ENCODE data around the gene SLC30A2.

SLC30A2 gene

GRCh38 chr1:25994402-25995150, 51.3 kb downstream of the SLC30A2 start:
- no peak for DNase-seq

DNA sequence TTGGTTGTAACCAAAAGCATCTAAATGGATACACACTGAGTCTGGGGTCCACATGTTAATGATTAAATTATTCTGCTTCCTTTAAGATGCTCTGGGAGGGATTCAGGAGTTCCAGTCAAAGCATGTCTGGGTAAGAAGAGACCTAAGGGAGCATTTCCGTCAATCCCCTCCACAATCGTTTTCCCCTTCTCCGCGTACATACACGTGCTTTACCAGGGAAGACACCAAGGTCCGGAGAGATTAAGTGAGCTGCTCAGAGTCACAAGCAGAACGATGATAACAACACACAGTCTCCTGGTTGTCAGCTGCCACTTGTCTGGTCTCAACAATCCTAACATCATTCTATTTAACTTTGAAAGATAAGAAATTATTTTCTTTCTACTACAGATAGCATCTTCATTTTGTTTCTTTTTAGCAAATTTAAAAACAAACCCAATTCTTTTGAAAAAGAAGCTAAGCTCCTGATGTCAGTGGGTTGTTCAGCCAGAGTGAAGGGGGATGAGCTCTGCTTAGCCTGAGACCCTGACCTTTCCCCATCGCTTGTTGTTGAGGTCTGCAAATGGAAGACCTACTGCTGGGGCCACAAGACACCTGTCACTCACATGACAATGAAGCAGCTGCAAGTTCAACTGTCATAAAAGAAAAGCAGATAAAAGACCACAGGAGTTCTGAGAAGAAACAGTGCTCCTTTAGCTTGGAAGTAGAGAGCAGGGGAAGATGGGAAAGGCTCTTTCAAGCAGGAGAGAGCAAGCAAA, 52.5 kb downstream of the SLC30A2 start:
- DNase-seq = no peak

GRCh38 chr1:25992689-25993171, 53.2 kb downstream of the SLC30A2 start:
- DNase-seq = no peak

- no peak for DNase-seq
Measured at GRCh38 chr1:25991937-25992688, 53.8 kb downstream of the SLC30A2 start.

GRCh38 chr1:25990702-25991395, 55.1 kb downstream of the SLC30A2 start:
- no peak for DNase-seq

DNA sequence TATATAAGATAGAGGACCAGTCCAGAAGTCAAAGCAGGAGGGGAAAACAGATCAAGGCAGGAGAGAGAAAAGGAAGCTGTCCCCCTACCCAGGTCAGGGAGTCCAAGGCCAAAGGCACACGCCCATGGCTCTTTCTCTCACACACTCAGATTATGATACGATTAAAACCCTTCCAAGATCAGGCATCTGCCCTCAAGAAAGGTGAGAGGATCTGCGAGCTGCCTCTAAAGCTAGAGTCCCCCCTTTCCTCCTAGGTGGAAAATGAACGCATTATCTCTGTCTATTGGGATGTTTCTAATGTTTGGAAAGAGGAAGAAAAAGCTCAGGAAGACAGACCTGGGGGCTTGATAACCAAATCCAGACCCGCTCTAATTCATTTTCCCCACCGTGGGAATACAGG, 55.7 kb downstream of the SLC30A2 start:
- DNase-seq = no peak

- DNase-seq = no peak
Measured at GRCh38 chr1:25989440-25990234, 56.3 kb downstream of the SLC30A2 start.

DNA sequence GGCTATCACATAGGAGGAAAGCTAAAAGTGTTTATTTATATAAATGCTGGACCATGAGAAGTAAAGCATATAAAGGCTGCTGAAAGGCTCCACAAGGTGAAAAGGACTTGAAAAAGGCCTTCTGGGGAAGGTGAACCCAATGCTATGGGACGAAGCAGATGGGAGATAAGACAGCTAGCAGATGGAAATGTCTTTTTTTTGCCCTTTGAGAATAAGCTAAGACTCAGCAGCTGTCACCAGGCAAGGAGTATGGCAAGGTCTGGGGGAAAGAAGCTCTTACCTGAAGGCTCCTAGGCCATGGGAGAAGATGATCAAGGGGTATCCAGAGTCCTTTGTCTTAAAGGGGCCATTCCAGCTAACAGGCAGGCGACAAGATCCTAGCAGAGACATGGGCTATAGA, 58.0 kb downstream of the SLC30A2 start:
- no peak for DNase-seq

Data from MV-4-11 (cell line).